Endothelial cell of umbilical vein (primary cell): Measurements from ENCODE around the gene TPRA1. TPM values are rescaled to one million over a fixed set of nuclear protein-coding genes. Genes with fewer than 3 reads are reported as not detected.

Experiments
- BruUV-seq: library from RNA; stranded (reverse); fragments of 400-500 nt; replicated peaks from 2 replicates; lab custom pipeline; 2021; lab: Mats Ljungman, UMichigan
- CTCF ChIA-PET: fragments of 300-600, 350-600 bp; sonication (Branson Sonifier 250); formaldehyde crosslinking; loops from one replicate; lab custom pipeline; 2021; ENCODE audit warnings: antibody characterized with exemption, inconsistent platforms; lab: Charles Lee
- POLR2A ChIA-PET: fragments of 300-600, 350-600 bp; sonication (Branson Sonifier 250); formaldehyde crosslinking; loops from one replicate; lab custom pipeline; 2021; ENCODE audit warnings: antibody characterized with exemption, inconsistent platforms; lab: Charles Lee
- DNase-seq: peaks from one replicate; pipeline ENCODE4 v3.0.0-alpha.2; 2011; ENCODE audit warnings: low read depth, low spot score
- FAIRE-seq: peaks from 2 replicates; lab custom pipeline; 2011; peaks lifted over from hg19 to GRCh38; lab: Jason Lieb, UNC
- H2AFZ ChIP-seq: 2 replicates; pipeline ENCODE4 v1.6.0; 2012; ENCODE audit warnings: low read depth, low read length, control low read depth, inconsistent platforms
- H3K27ac ChIP-seq: 2 replicates; pipeline ENCODE4 v1.5.1; 2011; ENCODE audit warnings: low read depth, mild to moderate bottlenecking, control low read depth, low read length, moderate library complexity; ENCODE audit not compliant: insufficient read depth
- H3K27me3 ChIP-seq, 2 experiments: 2 replicates each; pipeline versions ENCODE4 v1.6.0 to v1.6.1; 2011; ENCODE audit warnings: low read length in 2 of 2, mixed read lengths in 1 of 2; ENCODE audit not compliant: control insufficient read depth in 2 of 2, insufficient read depth in 2 of 2
- H3K36me3 ChIP-seq, 2 experiments: 2 replicates in 1 of 2; 3 replicates in 1 of 2; pipeline ENCODE4 v1.5.1; 2011; ENCODE audit warnings: low read length in 2 of 2, mild to moderate bottlenecking in 1 of 2, moderate library complexity in 1 of 2; ENCODE audit not compliant: control insufficient read depth in 2 of 2, insufficient read depth in 2 of 2; ENCODE audit errors: extremely low read depth in 1 of 2
- H3K4me1 ChIP-seq: 3 replicates; pipeline ENCODE4 v1.5.1; 2011; ENCODE audit warnings: mild to moderate bottlenecking, low read length; ENCODE audit not compliant: control insufficient read depth, insufficient read depth; ENCODE audit errors: extremely low read depth
- H3K4me2 ChIP-seq: 2 replicates; pipeline ENCODE4 v1.6.1; 2011; ENCODE audit warnings: low read length, control low read depth, mixed read lengths; ENCODE audit not compliant: insufficient read depth
- H3K4me3 ChIP-seq, 3 experiments: fragments of 200-600 bp in 1 of 3; sonication (generic), shearing (Covaris generic) in 1 of 3; replicated peaks in 1 of 3; 2 replicates each; pipeline ENCODE4 v1.5.1; 2011 to 2016; ENCODE audit warnings: control low read depth in 3 of 3, low read length in 3 of 3, mild to moderate bottlenecking in 2 of 3, inconsistent platforms in 1 of 3, low read depth in 1 of 3, moderate library complexity in 1 of 3; ENCODE audit not compliant: insufficient read depth in 1 of 3
- H3K79me2 ChIP-seq: 2 replicates; pipeline ENCODE4 v1.6.0; 2012; ENCODE audit warnings: low read length, inconsistent platforms; ENCODE audit not compliant: control insufficient read depth, insufficient read depth
- H3K9ac ChIP-seq: replicated peaks from 2 replicates; pipeline ENCODE3; 2011; ENCODE audit warnings: low read length, control low read depth; ENCODE audit not compliant: insufficient read depth; ENCODE audit errors: extremely low read depth
- H3K9me1 ChIP-seq: replicated peaks from 3 replicates; pipeline ENCODE4 v1.6.0; 2011; ENCODE audit warnings: mild to moderate bottlenecking, low read length; ENCODE audit not compliant: control insufficient read depth, insufficient read depth; ENCODE audit errors: extremely low read depth
- H3K9me3 ChIP-seq: replicated peaks from 2 replicates; pipeline ENCODE4 v1.5.1; 2012; ENCODE audit warnings: low read length, inconsistent platforms; ENCODE audit not compliant: control insufficient read depth, insufficient read depth
- H4K20me1 ChIP-seq: replicated peaks from 2 replicates; pipeline ENCODE3; 2011; ENCODE audit warnings: mild to moderate bottlenecking, low read length; ENCODE audit not compliant: control insufficient read depth, insufficient read depth; ENCODE audit errors: extremely low read depth
- CTCF ChIP-seq, 2 donors: IDR thresholded peaks; 1 replicate in 1 of 2; 2 replicates in 1 of 2; pipeline ENCODE4 v1.5.1; 2011; ENCODE audit warnings: low read length in 2 of 2, mild to moderate bottlenecking in 2 of 2, moderate library complexity in 2 of 2, control low read depth in 1 of 2, inconsistent platforms in 1 of 2, low read depth in 1 of 2; ENCODE audit not compliant: insufficient read depth in 1 of 2; ENCODE audit errors: extremely low read depth in 1 of 2
- EZH2 ChIP-seq: IDR thresholded peaks from 2 replicates; pipeline ENCODE4 v1.6.1; 2012; ENCODE audit warnings: borderline replicate concordance, low read depth, mild to moderate bottlenecking, moderate library complexity, low read length, inconsistent platforms; ENCODE audit not compliant: severe bottlenecking
- FOS ChIP-seq: IDR thresholded peaks from 2 replicates; pipeline ENCODE4 v1.6.1; 2011; ENCODE audit warnings: mild to moderate bottlenecking, low read length, moderate library complexity, borderline replicate concordance; ENCODE audit not compliant: insufficient read depth
- GATA2 ChIP-seq: IDR thresholded peaks from 2 replicates; pipeline ENCODE4 v1.7.0; 2011; ENCODE audit warnings: low read depth, mild to moderate bottlenecking, moderate library complexity, mixed read lengths, low read length; ENCODE audit not compliant: insufficient read length, insufficient read depth
- JUN ChIP-seq: IDR thresholded peaks from 2 replicates; pipeline ENCODE4 v1.6.1; 2011; ENCODE audit warnings: borderline replicate concordance, low read depth; ENCODE audit not compliant: insufficient read length, insufficient read depth
- MAX ChIP-seq: IDR thresholded peaks from 2 replicates; pipeline ENCODE4 v1.6.1; 2011; ENCODE audit not compliant: insufficient read depth, insufficient read length
- MYC ChIP-seq: IDR thresholded peaks from one replicate; pipeline ENCODE4 v1.6.1; 2011; ENCODE audit warnings: mild to moderate bottlenecking, low read depth, low read length
- POLR2A ChIP-seq: IDR thresholded peaks from 2 replicates; pipeline ENCODE4 v1.6.1; 2012; ENCODE audit warnings: low read depth, mild to moderate bottlenecking, control low read depth, low read length
- POLR2AphosphoS5 ChIP-seq: IDR thresholded peaks from 2 replicates; pipeline ENCODE4 v1.6.1; 2012; ENCODE audit warnings: low read depth, mild to moderate bottlenecking, control low read depth, low read length, moderate library complexity; ENCODE audit not compliant: insufficient read depth
- dilution Hi-C: fragments of 300-500 bp; cut with MboI; formaldehyde crosslinking; loops from one replicate; pipeline ENCODE4 v1.15.0; 2019; ENCODE audit warnings: low sequenced_read_pairs; ENCODE audit not compliant: extremely low pct_ligation_motif_present
- intact Hi-C: fragments of 100-400 bp; cut with micrococcal nuclease; formaldehyde crosslinking; loops from one replicate; pipeline ENCODE4 v1.10.0; 2022
- polyA plus RNA-seq, 4 experiments: library from polyadenylated mRNA; depleted of rRNA in 3 of 4; stranded (reverse) in 3 of 4; unstranded in 1 of 4; fragments of >200 nt; gene quantifications; 2 replicates each; pipeline versions ENCODE4 v1.2.1 to v1.2.3, GENCODE V29; 2011 to 2012; ENCODE audit warnings: missing spikeins in 1 of 4
- total RNA-seq: library from RNA; stranded (reverse); gene quantifications from 2 replicates; pipeline ENCODE4 v1.2.3, GENCODE V29; 2021

The TPRA1 gene
- total and polyA plus RNA-seq, 2 donors (not counting 3 experiments of a cell fraction or from before 2014, with no cell fraction given), result 34.3 to 58.0 TPM

DNA sequence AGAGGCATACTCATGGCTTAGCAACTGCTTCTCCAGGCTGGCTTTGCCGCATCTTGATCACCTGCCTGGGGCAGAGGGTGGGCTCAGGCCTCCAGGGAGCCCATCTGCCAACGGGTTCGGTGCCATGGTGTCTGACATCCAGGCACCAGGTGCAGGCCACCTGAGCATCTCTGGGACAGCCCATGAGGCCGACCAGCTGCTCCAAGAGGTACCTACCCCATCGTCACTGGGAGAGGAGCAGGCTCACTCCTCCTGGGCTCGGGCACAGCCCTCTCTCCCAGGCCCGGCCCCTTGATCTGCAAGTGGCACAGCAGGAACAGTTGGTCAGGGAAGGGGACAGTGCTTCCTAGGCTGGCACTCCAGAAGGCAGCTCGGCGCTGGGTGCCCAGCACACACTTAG is 21.9 kb downstream of the TPRA1 start:
- H3K79me2 ChIP-seq, result no peaks in the 10 kb centered on the region
- H2AFZ ChIP-seq, result no peak overlapping the region
- ChIA-PET POLR2A (no interaction called here), CTCF (no interaction called here)
- H3K9me1 ChIP-seq, result no peaks in the 10 kb centered on the region
- DNase-seq, result no peak
- no peaks in the 10 kb centered on the region for H4K20me1 ChIP-seq
- intact Hi-C loops (no loop called here), dilution Hi-C loops (no loop called here)
- TF ChIP-seq MAX (no peak), POLR2A (no peak), FOS (no peak), JUN (no peak), MYC (no peak), POLR2AphosphoS5 (no peak), EZH2 (no peak), CTCF (IDR thresholded peaks at IDR 0.05; ENCODE audit: extremely low read depth in 1 of 2, insufficient read depth in 1 of 2, low read depth in 1 of 2, low read length in 2 of 2) (no peak), GATA2 (no peak)
- no peak overlapping the region for H3K4me3 ChIP-seq
- H3K27ac ChIP-seq, result no peak overlapping the region
- H3K9ac ChIP-seq, result no peak overlapping the region
- FAIRE-seq, result no peak
- no peaks in the 10 kb centered on the region for H3K27me3 ChIP-seq
- H3K9me3 ChIP-seq, result no peaks in the 10 kb centered on the region
- H3K36me3 ChIP-seq, result peaks cover 0 to 19% of the 10 kb centered on the region in 2 experiments
- BruUV-seq, result no TSS peak
- H3K4me2 ChIP-seq, result no peak overlapping the region
- no peaks in the 10 kb centered on the region for H3K4me1 ChIP-seq
